GM18507 (cell line): ENCODE results near the gene OR8B8.
"Not testable (repeated sequence)": the region's sequence is repeated elsewhere in the genome, so short reads cannot be mapped to it uniquely, and the experiment has no call there.

Experiments
- DNase-seq: peaks from one replicate; pipeline ENCODE4 v3.0.0; 2011; ENCODE audit warnings: low read depth; ENCODE audit not compliant: insufficient read length; ENCODE audit errors: extremely low spot score
- FAIRE-seq: peaks from 2 replicates; lab custom pipeline; 2011; peaks lifted over from hg19 to GRCh38; lab: Jason Lieb, UNC

OR8B8 gene

DNA sequence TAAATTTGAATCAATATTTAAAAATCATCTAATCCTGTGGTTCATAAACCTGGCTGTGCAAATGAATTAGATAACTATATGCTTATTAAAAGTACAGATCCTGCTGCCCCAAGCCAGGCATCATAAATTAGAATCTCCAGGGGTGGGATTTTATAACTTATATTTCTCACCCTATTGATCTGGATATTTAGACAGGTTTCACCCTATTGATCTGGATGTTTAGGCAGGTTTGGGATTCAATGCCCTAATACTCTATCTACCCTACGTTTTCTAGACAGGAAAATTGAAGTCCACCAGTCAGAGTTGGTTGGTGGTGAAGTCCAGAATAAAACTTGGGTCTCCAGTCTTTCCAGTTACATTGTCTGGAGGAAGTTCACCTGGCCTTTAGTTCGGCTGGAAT, 2.6 kb downstream of the OR8B8 start:
- FAIRE-seq, result no peak
- DNase-seq, result no peak

DNA sequence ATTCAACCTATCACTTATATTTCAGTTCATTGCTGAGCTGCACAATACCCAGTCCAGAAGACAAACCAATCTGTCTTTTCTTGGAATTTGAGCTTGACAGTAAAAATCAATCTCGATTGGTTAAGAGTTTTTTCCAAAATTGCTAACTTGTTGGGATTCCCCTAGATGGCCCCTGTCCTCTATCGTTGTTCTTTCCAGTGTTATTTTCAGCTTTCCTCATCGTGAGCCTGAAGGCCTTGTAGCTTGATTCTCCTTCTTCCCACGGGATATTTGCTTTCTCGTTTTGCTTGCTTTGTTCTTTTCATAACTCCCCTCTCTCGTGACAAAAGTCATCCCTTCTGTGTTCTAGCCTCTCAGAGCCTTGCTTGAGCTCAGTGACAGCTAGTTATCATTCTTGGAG, 3.1 kb downstream of the OR8B8 start:
- FAIRE-seq (no peak), DNase-seq (no peak)

DNA sequence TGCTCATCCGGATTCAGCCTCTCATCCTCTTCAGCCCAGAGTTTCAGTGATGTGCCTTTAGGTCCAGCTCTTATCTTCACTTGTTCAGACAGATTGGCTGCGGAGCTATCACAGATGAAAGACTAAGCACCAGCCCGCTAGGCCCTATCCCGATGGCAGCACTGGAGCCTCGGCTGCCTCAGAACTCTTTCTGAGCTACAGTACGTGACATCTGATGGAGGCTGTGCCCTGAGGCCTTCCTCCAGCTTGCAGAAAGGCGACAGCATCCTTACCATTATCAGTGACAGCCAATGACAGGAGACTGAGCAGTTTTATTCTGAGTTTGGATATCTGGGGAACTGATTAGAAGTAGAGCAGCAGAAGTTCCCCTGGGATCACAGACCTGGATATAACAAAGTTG, 4.0 kb downstream of the OR8B8 start:
- FAIRE-seq, result no peak
- DNase-seq, result no peak

DNA sequence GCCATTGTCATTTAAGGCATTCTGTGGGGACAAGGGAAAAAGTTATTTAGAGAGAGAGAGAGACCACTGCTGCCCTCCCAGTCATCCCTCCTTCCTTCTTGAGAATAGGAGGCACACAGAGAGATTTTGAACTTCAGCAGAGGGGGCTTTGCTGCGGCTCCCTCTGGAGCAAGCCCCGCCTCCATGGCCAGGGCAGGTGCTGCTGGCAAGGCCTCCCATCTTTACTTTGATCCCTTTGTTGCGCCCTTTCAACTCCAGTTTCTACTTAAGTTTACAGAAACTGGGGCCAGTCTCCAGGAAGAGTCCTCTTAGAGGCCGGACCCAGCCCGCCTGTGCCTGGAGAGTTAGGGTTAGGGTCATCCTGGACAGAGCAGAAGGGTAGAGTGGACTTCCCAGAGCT, 4.4 kb downstream of the OR8B8 start:
- DNase-seq (no peak), FAIRE-seq (no peak)

DNA sequence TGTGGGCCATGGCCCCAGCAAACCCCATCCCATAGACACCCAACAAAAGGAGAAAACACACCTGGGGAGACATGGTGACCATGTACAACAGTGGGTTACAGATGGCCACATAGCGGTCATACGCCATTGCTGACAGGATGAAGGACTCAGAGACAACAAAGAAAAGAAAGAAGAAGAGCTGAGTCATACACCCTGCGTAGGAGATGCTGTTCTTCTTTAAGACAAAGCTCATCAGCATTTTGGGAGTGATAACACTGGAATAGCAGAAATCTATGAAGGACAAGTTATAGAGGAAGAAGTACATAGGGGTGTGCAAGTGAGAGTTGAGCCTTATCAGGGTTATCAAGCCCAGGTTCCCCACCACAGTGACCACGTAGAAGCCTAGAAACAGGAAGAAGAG, 4.9 kb downstream of the OR8B8 start:
- FAIRE-seq, result no peak
- DNase-seq, result no peak

DNA sequence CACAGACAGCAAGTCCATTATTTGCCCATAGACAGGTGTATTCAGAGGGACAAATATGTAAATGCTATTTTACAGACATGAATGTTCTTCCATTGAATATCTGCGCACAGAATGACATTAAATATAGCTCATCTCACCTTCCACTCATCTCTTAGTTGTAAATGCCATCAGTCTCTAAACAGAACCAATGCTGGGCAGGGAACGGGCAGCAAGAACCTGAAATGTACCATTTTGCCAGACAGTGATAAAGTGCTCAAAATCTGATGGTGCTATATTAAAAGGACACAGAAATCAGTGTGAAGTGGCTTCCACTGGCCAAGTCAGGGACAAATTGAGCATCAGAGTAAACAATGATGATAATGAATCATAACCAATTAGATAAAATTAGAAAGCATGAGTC, 10.8 kb downstream of the OR8B8 start:
- no peak for DNase-seq
- FAIRE-seq, result no peak

DNA sequence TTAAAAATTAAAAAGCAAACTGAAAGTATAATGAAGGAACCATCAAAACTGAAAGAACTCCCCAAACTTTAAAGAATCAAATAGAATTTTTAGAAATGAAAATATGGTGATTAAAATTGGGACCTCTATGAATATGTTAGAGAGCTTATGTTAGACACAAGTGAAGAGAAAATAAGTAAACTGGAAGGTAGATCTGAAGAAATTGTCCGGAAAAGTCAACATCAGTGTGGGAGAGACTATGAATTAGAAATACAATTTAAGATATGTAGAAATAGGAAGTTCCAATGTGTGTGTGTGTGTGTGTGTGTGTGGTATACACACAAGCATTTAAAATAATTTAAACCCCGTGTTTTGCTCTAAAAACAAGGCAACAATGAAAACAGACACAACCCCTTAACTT, 15.9 kb downstream of the OR8B8 start:
- DNase-seq, result no peak
- no peak for FAIRE-seq

DNA sequence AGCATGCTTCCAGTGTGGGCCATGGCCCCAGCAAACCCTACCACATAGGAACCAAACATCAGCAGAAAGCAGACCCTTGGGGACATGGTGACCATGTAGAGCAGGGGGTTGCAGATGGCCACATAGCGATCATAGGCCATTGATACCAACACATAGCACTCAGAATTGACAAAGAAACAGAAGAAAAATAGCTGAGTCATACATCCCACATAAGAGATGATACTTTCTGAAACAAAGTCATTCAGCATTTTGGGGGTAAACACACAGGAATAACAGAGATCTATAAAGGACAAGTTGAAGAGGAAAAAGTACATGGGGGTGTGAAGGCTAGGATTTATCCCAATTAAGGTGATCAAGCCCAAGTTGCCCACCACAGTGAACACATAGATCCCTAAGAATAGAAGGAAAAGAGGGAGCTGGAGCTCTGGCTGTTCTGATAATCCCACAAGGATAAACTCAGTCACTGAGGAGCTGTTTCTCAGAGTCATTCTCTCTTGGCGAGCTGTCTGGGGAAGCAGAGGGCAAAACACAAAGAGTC, 21.0 kb downstream of the OR8B8 start, which contains the start of gene OR8B4:
TSS of gene OR8B4 (minus strand) at position 488 of the 538 bp plus-strand sequence. CDS start at position 488, 0 bp downstream.
- FAIRE-seq (no peak), DNase-seq (no peak)

DNA sequence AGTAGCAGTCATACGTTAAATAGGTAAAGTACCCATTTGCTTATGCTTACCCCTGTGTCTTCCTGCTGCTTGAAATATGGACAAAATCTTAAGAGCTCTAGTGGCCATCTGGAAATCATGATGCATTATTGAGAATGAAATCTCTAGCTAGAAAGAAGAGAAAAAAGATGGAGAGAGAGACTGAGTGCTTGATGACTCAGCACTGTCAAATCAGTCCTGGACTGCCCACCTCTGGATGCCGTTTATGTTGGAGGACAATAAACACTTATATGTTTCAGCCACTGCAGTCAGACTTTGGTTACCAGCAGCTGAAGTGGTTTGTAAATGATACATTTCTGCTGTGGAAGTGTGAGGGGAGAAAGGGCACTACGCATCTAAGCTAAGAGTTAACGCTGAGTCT, 24.5 kb downstream of the OR8B8 start:
- DNase-seq, result no peak
- FAIRE-seq, result no peak

DNA sequence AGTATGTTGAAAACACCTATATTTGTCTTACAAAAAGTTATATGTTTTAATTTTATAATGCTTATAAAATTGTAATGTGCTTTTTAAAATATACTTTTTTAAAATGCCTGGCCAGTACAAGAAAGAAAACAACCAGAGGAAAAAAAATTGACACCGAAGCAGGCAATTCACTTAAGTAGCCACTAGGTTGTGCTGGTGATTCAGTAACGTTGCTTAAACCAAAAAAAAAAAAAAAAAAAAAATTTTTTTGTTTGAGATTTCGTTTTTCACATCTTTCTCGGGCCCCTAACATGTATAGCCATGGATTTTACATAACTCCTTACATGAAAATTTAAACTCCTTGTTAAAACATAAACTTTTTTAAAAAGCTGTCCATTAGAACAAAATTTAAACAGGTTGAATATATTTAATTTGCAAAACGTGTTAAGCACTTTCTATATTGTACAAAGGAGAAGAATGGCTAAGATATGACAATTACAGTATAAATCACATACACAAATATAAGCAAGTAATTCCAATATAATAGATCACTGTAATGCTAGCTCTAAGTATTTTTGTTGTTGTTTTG, 30.1 kb downstream of the OR8B8 start:
- DNase-seq, result peak; percentile 8
- peak; percentile 41 for FAIRE-seq

DNA sequence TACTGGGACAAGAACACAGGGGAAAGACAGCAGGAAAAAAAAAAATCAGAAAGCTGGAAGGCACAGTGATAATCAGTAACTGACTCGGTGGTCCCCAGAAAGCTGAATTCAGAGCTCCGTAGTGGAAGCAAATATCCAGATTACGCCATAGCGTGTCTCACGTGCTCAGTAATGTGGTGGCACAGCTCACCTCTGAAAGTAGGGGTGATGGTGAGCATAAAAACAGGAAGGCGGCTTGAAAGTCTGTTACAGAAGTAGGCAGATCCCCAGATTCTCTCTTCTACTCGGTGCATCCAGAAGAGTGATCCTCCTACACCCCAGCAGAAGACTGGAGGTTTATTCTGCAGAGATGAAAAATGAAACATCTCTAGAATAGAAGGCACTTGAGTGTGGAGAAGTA, 35.6 kb downstream of the OR8B8 start:
- FAIRE-seq (no peak), DNase-seq (no peak)

DNA sequence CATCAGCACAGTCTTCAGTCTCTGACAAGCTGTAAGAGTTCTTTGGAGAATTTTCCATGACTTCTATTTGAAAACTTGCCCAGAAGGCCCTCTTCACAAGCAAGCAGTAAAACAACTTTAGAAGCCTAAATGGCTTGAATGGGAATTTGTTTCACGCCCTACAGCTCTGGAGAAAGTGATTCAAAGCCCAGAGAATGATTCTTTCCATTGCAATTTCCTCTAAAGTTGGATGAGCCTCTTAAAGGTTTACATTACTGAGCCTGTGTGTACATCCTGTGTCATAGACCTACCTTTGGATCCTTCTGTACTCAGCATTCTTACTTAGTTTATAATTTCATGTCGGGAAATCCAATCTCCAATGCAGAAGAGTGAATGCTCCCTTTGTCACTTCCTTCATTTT, 39.9 kb downstream of the OR8B8 start:
- DNase-seq (no peak), FAIRE-seq (no peak)

DNA sequence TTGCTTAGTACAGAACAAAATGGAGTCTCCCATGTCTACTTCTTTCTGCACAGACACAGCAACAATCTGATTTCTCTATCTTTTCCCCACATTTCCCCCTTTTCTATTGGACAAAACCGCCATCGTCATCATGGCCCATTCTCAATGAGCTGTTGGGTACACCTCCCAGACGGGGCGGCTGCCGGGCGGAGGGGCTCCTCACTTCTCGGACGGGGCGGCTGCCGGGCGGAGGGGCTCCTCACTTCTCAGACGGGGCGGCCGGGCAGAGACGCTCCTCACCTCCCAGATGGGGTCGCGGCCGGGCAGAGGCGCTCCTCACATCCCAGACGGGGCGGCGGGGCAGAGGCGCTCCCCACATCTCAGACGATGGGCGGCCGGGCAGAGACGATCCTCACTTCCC, 42.3 kb downstream of the OR8B8 start:
- not testable (repeated sequence) for FAIRE-seq, DNase-seq

DNA sequence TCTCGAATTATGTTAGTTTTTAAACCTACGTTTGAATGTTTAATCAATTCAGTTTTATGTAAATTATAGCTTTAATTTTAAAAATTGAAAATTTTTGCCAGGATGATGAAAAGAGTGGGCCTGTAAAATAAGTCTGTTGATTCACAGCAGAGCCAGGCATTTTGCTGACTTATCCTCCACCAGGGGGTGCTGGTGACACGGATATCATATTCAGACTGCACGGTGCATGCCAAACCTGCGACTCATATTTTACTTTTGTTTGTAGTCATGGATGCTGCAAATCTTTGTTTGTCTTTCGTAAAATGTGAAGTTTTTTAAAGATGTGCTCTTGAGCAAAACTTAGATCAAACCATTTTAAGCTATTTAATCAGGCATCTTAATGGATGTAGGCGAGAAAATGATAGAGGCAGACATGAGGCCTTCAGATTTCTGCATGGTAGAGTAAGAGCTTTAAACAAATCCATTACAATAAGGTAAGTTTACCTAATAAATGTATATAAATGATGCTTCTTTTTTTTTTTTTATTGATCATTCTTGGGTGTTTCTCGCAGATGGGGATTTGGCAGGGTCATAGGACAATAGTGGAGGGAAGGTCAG, 43.1 kb downstream of the OR8B8 start:
- peak; percentile 12 for DNase-seq
- peak; percentile 84 for FAIRE-seq

DNA sequence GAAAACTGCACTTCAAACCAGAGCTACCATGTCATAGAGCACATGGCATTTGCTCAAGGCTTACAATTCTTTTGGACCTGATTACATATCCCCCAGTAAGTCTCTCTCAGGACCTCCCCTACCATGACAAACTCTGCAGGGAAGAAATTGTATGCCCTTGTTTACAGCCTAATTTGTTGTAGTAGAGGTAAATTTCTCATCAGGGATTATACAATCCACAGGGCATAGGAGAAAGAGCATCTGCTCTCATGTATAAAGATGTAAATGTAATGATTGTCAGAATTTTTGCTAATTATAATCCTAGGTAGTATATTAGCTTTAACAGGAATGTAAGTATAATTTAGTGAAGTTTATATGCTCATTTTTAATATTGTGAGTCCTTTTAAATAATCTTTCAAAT, 46.6 kb downstream of the OR8B8 start, which contains the start of gene OR8B3:
TSS of gene OR8B3 (minus strand) at position 101 of the 400 bp plus-strand sequence. CDS start 1,673 bp downstream, outside the sequence.
- FAIRE-seq (no peak), DNase-seq (no peak)

DNA sequence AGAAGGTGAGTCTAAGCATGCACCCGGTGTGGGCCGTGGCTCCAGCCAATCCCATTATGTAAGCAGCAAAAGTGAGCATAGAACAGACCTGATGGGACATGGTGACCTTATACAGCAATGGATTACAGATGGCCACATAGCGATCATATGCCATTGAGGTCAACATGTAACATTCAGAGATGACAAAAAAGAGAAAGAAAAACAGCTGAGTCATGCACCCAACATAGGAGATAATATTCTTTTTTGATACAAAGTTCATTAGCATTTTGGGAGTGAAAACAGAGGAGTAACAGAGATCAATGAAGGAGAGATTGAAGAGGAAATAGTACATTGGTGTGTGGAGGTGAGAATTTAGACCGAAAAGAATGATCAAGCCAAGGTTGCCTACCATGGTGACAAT, 48.6 kb downstream of the OR8B8 start:
- FAIRE-seq, DNase-seq: not testable (repeated sequence)

DNA sequence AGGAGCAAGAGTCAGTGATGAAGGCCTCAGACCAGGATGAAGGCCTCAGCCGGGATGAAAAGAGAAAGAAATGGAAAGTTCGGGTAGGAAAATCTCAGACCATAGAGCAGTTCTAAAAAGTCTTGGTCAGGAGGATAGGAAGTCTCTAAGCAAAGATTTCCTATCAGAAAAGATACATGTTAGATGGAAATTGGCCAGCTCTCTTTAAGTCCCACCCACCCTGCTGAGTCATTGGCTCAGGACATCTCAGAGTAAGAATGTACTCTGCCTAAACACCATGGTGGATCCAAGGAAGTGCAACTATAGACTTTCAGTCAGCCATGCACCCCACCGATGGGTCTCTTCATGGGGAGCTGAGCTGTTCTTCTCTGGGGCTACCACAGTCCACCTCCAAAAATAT, 51.1 kb downstream of the OR8B8 start:
- FAIRE-seq (no peak), DNase-seq (no peak)
